ENCODE results near the gene PGF.

PGF gene

DNA sequence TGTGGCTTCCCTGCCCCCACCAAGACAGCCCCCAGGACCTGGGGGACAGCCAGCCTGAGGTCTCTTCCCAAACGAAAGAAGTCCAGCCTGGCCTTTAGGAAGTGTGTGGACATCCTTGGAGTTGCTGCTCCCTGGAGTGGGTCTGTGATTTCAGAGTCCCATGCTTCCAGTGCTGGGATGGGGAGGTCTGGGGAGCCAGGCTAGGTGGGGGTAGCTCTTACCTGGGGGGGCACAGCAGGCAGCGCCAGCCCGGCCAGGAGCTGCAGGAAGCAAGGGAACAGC is 509 bp downstream of the PGF start:
- POLR2A ChIA-PET, result interaction anchor here (0.7 to 1.8 kb wide), 13 partner anchors 9 to 116 kb away, joined by 3 to 9 read pairs (median 5); partner anchors contain the start of genes ACYP1, EIF2B2 and RPS6KL1
- TF ChIP-seq ELF4 (IDR thresholded peaks at IDR 0.05) (no peak), NFRKB (IDR thresholded peaks at IDR 0.05) (no peak), BHLHE40 (IDR thresholded peaks at IDR 0.05; ENCODE audit: borderline replicate concordance) (no peak)
- no peak for DNase-seq (ENCODE audit: extremely low spot score)
- CTCF ChIA-PET, result interaction anchor here (1.1 kb wide), 1 partner anchor 9 kb away, joined by 10 read pairs; no protein-coding TSS in a partner anchor

GRCh38 chr14:74954232-74954946 is 1.0 kb downstream of the PGF start:
- TF ChIP-seq FOXK2 (IDR thresholded peaks at IDR 0.05) (no peak), SP1 (IDR thresholded peaks at IDR 0.05) (no peak), L3MBTL2 (conservative IDR thresholded peaks at IDR 0.05) (no peak), ELF4 (IDR thresholded peaks at IDR 0.05) (no peak), NFRKB (IDR thresholded peaks at IDR 0.05) (no peak), SUZ12 (IDR thresholded peaks at IDR 0.05) (no peak), FOXM1 (IDR thresholded peaks at IDR 0.05; ENCODE audit: borderline replicate concordance) (no peak), CTBP1 (IDR thresholded peaks at IDR 0.05; ENCODE audit: borderline replicate concordance) (no peak), ZNF384 (IDR thresholded peaks at IDR 0.05) (no peak), TARDBP (IDR thresholded peaks at IDR 0.05) (no peak)
- ChIA-PET CTCF (interaction anchor here (1.2 to 1.4 kb wide), 2 partner anchors 9 to 134 kb away, joined by 4 to 8 read pairs; no protein-coding TSS in a partner anchor), POLR2A (interaction anchor here (0.6 to 1.8 kb wide), 8 partner anchors 9 to 115 kb away, joined by 3 to 9 read pairs (median 5); partner anchors contain the start of genes RPS6KL1 and ZC2HC1C)
- peak; percentile 68 for DNase-seq (ENCODE audit: extremely low spot score)

DNA sequence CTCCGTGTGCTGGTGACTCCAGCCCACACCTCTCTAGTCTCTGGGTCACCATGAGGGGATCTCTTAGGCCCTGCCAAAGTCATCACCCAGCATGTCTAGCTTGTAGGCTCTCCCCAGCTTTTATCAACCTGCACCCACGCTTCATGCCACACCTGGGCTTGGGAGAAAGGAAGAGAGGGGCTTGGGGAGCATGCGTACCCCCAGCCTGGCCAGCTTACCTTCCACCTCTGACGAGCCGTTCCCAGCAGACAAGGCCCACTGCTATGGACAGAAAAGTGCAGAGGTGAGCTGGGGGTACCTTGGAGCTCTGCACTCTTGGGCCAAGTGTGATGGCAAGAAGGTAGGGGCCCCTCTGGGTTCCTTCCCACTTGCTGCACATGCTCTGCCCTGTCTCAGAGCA is 1.7 kb downstream of the PGF start:
- CTCF ChIA-PET, result interaction anchor here (0.6 to 1.4 kb wide), 3 partner anchors 8 to 134 kb away, joined by 3 to 8 read pairs (median 4); partner anchors contain the start of gene EIF2B2

GRCh38 chr14:74952697-74953484 is 2.5 kb downstream of the PGF start:
- no peak for TF ChIP-seq BHLHE40 (IDR thresholded peaks at IDR 0.05; ENCODE audit: borderline replicate concordance)
- no peak for TF ChIP-seq ELF4 (IDR thresholded peaks at IDR 0.05)
- no peak for TF ChIP-seq NFRKB (IDR thresholded peaks at IDR 0.05)
- TF ChIP-seq SUZ12 (IDR thresholded peaks at IDR 0.05), result no peak
- no peak for TF ChIP-seq SP1 (IDR thresholded peaks at IDR 0.05)
- TF ChIP-seq CTBP1 (IDR thresholded peaks at IDR 0.05; ENCODE audit: borderline replicate concordance), result no peak
- TF ChIP-seq, protein P1, sequence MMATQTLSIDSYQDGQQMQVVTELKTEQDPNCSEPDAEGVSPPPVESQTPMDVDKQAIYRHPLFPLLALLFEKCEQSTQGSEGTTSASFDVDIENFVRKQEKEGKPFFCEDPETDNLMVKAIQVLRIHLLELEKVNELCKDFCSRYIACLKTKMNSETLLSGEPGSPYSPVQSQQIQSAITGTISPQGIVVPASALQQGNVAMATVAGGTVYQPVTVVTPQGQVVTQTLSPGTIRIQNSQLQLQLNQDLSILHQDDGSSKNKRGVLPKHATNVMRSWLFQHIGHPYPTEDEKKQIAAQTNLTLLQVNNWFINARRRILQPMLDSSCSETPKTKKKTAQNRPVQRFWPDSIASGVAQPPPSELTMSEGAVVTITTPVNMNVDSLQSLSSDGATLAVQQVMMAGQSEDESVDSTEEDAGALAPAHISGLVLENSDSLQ (IDR thresholded peaks at IDR 0.05), result no peak
- no peak for TF ChIP-seq L3MBTL2 (conservative IDR thresholded peaks at IDR 0.05)
- no peak for TF ChIP-seq HDGF (IDR thresholded peaks at IDR 0.05; ENCODE audit: borderline replicate concordance)
- no peak for TF ChIP-seq ARNT (IDR thresholded peaks at IDR 0.05)
- TF ChIP-seq LEF1 (IDR thresholded peaks at IDR 0.05; ENCODE audit: borderline replicate concordance), result no peak
- TF ChIP-seq TARDBP (IDR thresholded peaks at IDR 0.05), result no peak
- TF ChIP-seq ZNF384 (IDR thresholded peaks at IDR 0.05), result no peak
- no peak for TF ChIP-seq FOXM1 (IDR thresholded peaks at IDR 0.05; ENCODE audit: borderline replicate concordance)
- TF ChIP-seq FOXK2 (IDR thresholded peaks at IDR 0.05), result no peak
- DNase-seq (ENCODE audit: extremely low spot score), result no peak
- ChIA-PET POLR2A (interaction anchor here (1.2 to 1.5 kb wide), 3 partner anchors 16 to 110 kb away, joined by 3 to 7 read pairs (median 4); partner anchors contain the start of gene RPS6KL1), CTCF (interaction anchor here (0.6 to 1.4 kb wide), 3 partner anchors 8 to 115 kb away, joined by 3 to 8 read pairs (median 8); partner anchors contain the start of gene EIF2B2)

More for the DNA sequence above, 1.7 kb downstream of the PGF start:
- POLR2A ChIA-PET, result interaction anchor here (1.3 to 1.5 kb wide), 3 partner anchors 9 to 31 kb away, joined by 4 to 7 read pairs (median 6); partner anchors contain the start of gene RPS6KL1
- no peak for TF ChIP-seq ZNF384 (IDR thresholded peaks at IDR 0.05)
- no peak for TF ChIP-seq SUZ12 (IDR thresholded peaks at IDR 0.05)
- no peak for TF ChIP-seq TARDBP (IDR thresholded peaks at IDR 0.05)
- no peak for TF ChIP-seq SP1 (IDR thresholded peaks at IDR 0.05)
- TF ChIP-seq BHLHE40 (IDR thresholded peaks at IDR 0.05; ENCODE audit: borderline replicate concordance), result no peak
- no peak for TF ChIP-seq L3MBTL2 (conservative IDR thresholded peaks at IDR 0.05)
- no peak for TF ChIP-seq ARNT (IDR thresholded peaks at IDR 0.05)
- no peak for TF ChIP-seq FOXA1 (IDR thresholded peaks at IDR 0.05)
- no peak for TF ChIP-seq ELF4 (IDR thresholded peaks at IDR 0.05)
- no peak for TF ChIP-seq LEF1 (IDR thresholded peaks at IDR 0.05; ENCODE audit: borderline replicate concordance)
- no peak for TF ChIP-seq FOXM1 (IDR thresholded peaks at IDR 0.05; ENCODE audit: borderline replicate concordance)
- no peak for TF ChIP-seq HDGF (IDR thresholded peaks at IDR 0.05; ENCODE audit: borderline replicate concordance)
- TF ChIP-seq CTBP1 (IDR thresholded peaks at IDR 0.05; ENCODE audit: borderline replicate concordance), result no peak
- TF ChIP-seq FOXK2 (IDR thresholded peaks at IDR 0.05), result no peak
- TF ChIP-seq, protein P1 (IDR thresholded peaks at IDR 0.05), result no peak
- TF ChIP-seq NFRKB (IDR thresholded peaks at IDR 0.05), result no peak
- no peak for DNase-seq (ENCODE audit: extremely low spot score)

DNA sequence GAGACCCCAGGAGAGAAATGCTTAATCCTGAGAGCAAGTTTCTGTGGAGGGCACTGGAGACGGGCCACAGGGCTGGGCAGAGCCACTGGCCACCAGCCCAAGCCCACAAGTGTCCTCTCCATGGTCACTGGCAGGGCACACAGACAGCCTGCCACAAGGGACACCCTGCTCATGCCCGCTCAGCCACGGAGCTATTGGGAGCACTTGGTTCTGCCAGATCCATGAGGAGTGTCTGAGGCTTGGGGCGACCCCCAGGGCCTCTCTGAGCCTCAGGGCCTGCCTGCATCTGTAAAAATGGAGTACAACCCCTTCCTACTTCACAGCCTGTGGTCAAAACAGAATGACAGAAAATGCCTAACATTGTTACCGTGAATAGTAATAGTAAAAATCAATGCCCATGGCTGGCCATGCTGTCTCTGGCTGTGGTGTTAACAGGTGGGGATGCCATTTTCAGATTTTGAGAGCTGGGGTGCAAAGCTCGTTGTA is 3.2 kb downstream of the PGF start:
- CTCF ChIA-PET, result no interaction called here
- DNase-seq (ENCODE audit: extremely low spot score), result no peak
- POLR2A ChIA-PET, result interaction anchor here (0.6 to 1.4 kb wide), 5 partner anchors 17 to 111 kb away, joined by 3 to 4 read pairs (median 4); partner anchors contain the start of gene RPS6KL1
- TF ChIP-seq BHLHE40 (IDR thresholded peaks at IDR 0.05; ENCODE audit: borderline replicate concordance), result no peak
- TF ChIP-seq HDGF (IDR thresholded peaks at IDR 0.05; ENCODE audit: borderline replicate concordance), result no peak
- no peak for TF ChIP-seq TARDBP (IDR thresholded peaks at IDR 0.05)
